GM23338 (cell line): ENCODE data around the gene CHRNA3. TPM values are rescaled to one million over a fixed set of nuclear protein-coding genes. Genes with fewer than 3 reads are reported as not detected.

Experiments used
- ATAC-seq: fragments of 200-7000 bp; cut with Tn5 transposase; 3 replicates; pipeline ENCODE4 v1.9.1; 2020
- DNase-seq: peaks from one replicate; pipeline ENCODE4 v3.0.0-alpha.2; 2015; ENCODE audit warnings: low spot score
- H2AFZ ChIP-seq: fragments of 200-600 bp; sonication (generic); 2 replicates; pipeline ENCODE4 v1.8.0; 2016; ENCODE audit warnings: antibody characterized with exemption, mild to moderate bottlenecking, moderate library complexity
- H3F3A ChIP-seq: fragments of 200-600 bp; sonication (generic); replicated peaks from 2 replicates; pipeline ENCODE4 v1.8.0; 2017; ENCODE audit warnings: antibody characterized with exemption, mixed run types, low read depth
- H3K27ac ChIP-seq: fragments of 200-600 bp; sonication (generic); 2 replicates; pipeline ENCODE4 v1.6.1; 2016; ENCODE audit warnings: low read depth
- H3K27me3 ChIP-seq: fragments of 200-600 bp; sonication (generic); 2 replicates; pipeline ENCODE4 v1.8.0; 2016; ENCODE audit warnings: mild to moderate bottlenecking, mixed run types, moderate library complexity; ENCODE audit not compliant: insufficient read depth
- H3K36me3 ChIP-seq: fragments of 200-600 bp; sonication (generic); 2 replicates; pipeline ENCODE4 v1.8.0; 2016; ENCODE audit warnings: mild to moderate bottlenecking; ENCODE audit not compliant: insufficient read depth
- H3K4me1 ChIP-seq: fragments of 200-600 bp; sonication (generic); 2 replicates; pipeline ENCODE4 v1.8.0; 2016; ENCODE audit warnings: mild to moderate bottlenecking, moderate library complexity; ENCODE audit not compliant: insufficient read depth
- H3K4me2 ChIP-seq: fragments of 200-600 bp; sonication (generic); 2 replicates; pipeline ENCODE4 v1.7.1; 2017; ENCODE audit warnings: mixed run types
- H3K4me3 ChIP-seq: fragments of 200-600 bp; sonication (generic); 2 replicates; pipeline ENCODE4 v1.6.1; 2016; ENCODE audit warnings: mixed run types
- H3K79me2 ChIP-seq: fragments of 200-600 bp; sonication (generic); replicated peaks from 2 replicates; pipeline ENCODE4 v1.8.0; 2017; ENCODE audit warnings: mild to moderate bottlenecking; ENCODE audit not compliant: insufficient read depth
- H3K9me2 ChIP-seq: fragments of 200-600 bp; sonication (generic); 2 replicates; pipeline ENCODE4 v1.8.0; 2017; ENCODE audit not compliant: insufficient read depth
- H4K20me1 ChIP-seq: fragments of 200-600 bp; sonication (generic); replicated peaks from 2 replicates; pipeline ENCODE4 v1.8.0; 2017; ENCODE audit warnings: mild to moderate bottlenecking; ENCODE audit not compliant: insufficient read depth
- H3K27ac Mint-ChIP-seq: 2 replicates; pipeline ENCODE4 v1.8.0; 2020; ENCODE audit warnings: inconsistent platforms, mild to moderate bottlenecking, moderate library complexity, mixed read lengths
- H3K27me3 Mint-ChIP-seq: 3 replicates; pipeline ENCODE4 v1.8.0; 2022; ENCODE audit warnings: low read depth, mild to moderate bottlenecking, moderate library complexity, mixed read lengths, inconsistent platforms; ENCODE audit not compliant: insufficient read depth, poor library complexity
- H3K36me3 Mint-ChIP-seq: 3 replicates; pipeline ENCODE4 v1.8.0; 2021; ENCODE audit warnings: low read depth, mild to moderate bottlenecking, inconsistent platforms, moderate library complexity, mixed read lengths
- H3K4me1 Mint-ChIP-seq: 3 replicates; pipeline ENCODE4 v1.8.0; 2020; ENCODE audit warnings: mild to moderate bottlenecking, inconsistent platforms, mixed read lengths
- H3K4me3 Mint-ChIP-seq: 3 replicates; pipeline ENCODE4 v1.8.0; 2021; ENCODE audit warnings: moderate library complexity, mild to moderate bottlenecking, inconsistent platforms, mixed read lengths
- H3K9me3 Mint-ChIP-seq: 3 replicates; pipeline ENCODE4 v1.8.0; 2020; ENCODE audit warnings: moderate library complexity, mild to moderate bottlenecking, inconsistent platforms, mixed read lengths
- CREB1 ChIP-seq: fragments of 250-450 bp; sonication (Bioruptor Pico); IDR thresholded peaks from 2 replicates; pipeline ENCODE4 v1.5.0; 2020; ENCODE audit warnings: low read depth, mild to moderate bottlenecking, moderate library complexity
- ETS1 ChIP-seq: IDR thresholded peaks from 2 replicates; pipeline ENCODE4 v1.6.1; 2016; ENCODE audit warnings: antibody characterized with exemption
- EZH2 ChIP-seq: fragments of 200-600 bp; sonication (generic); IDR thresholded peaks from one replicate; pipeline ENCODE4 v1.8.0; 2017; ENCODE audit warnings: antibody characterized with exemption, mild to moderate bottlenecking, low read depth; ENCODE audit not compliant: unreplicated experiment
- EZH2phosphoT487 ChIP-seq: fragments of 200-600 bp; sonication (generic); IDR thresholded peaks from one replicate; pipeline ENCODE4 v1.8.1; 2018; ENCODE audit warnings: antibody characterized with exemption; ENCODE audit not compliant: unreplicated experiment
- JUNB ChIP-seq: IDR thresholded peaks from one replicate; pipeline ENCODE4 v1.6.1; 2016; ENCODE audit warnings: antibody characterized with exemption; ENCODE audit not compliant: unreplicated experiment
- NANOG ChIP-seq: IDR thresholded peaks from 2 replicates; pipeline ENCODE4 v1.6.1; 2016; ENCODE audit warnings: antibody characterized with exemption, borderline replicate concordance
- STAT1 ChIP-seq: IDR thresholded peaks from one replicate; pipeline ENCODE4 v1.6.1; 2016; ENCODE audit warnings: antibody characterized with exemption; ENCODE audit not compliant: unreplicated experiment
- ZNF114 ChIP-seq: fragments of 250-450 bp; sonication (Bioruptor Pico); IDR thresholded peaks from 2 replicates; pipeline ENCODE4 v1.5.0; 2020; ENCODE audit warnings: mild to moderate bottlenecking, moderate library complexity
- ZNF331 ChIP-seq: fragments of 250-450 bp; sonication (Bioruptor Pico); IDR thresholded peaks from 2 replicates; pipeline ENCODE4 v1.5.0; 2020; ENCODE audit warnings: low read depth, mild to moderate bottlenecking, moderate library complexity
- ZNF462 ChIP-seq: fragments of 250-450 bp; sonication (Bioruptor Pico); IDR thresholded peaks from 2 replicates; pipeline ENCODE4 v1.5.0; 2020; ENCODE audit warnings: mild to moderate bottlenecking, moderate library complexity
- polyA plus RNA-seq: library from polyadenylated mRNA; unstranded; fragments of >200 nt; fragmentation: Nextera tagmentation; extraction: Ambion mirVana; gene quantifications from 2 replicates; pipeline ENCODE4 v1.2.1, GENCODE V29; 2016
- total RNA-seq: library from RNA; depleted of rRNA; stranded (reverse); fragments of >200 nt; shearing (Covaris generic); gene quantifications from 2 replicates; pipeline ENCODE4 v1.2.3, GENCODE V29; 2014
- TF ChIP-seq, protein P1 (sequence below): IDR thresholded peaks from one replicate; pipeline ENCODE4 v1.6.1; 2018; ENCODE audit warnings: antibody characterized with exemption; ENCODE audit not compliant: unreplicated experiment
- TF ChIP-seq, protein P2 (sequence below), 2 experiments: fragments of 200-600 bp in 1 of 2; sonication (generic) in 1 of 2; conservative IDR thresholded peaks; 2 replicates each; pipeline versions ENCODE4 v1.5.1 to v1.6.1; 2016 to 2017; ENCODE audit warnings: antibody characterized with exemption in 2 of 2, low read depth in 2 of 2, mild to moderate bottlenecking in 2 of 2, moderate library complexity in 1 of 2

The CHRNA3 gene
- total and polyA plus RNA-seq, 2 experiments from 2014 or later, result 2.9 to 3.5 TPM

DNA sequence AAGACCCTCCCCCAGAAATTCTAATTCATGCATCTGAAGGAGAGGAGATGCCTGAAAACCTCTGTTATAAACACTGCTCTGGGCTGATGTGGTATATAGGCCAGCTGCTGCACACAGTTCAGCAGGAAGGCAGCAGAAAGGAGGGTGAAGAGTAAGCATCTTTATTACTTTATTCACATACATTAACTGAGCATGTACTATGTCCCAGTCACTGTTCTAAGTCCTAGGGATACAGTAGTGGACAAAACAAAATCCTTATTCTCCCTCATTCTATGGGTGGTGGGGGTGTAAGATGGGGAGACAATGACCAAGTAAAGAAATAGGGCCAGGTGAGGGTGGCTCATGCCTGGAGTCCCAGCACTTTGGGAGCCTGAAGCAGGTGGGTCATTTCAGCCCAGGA is 38.0 kb upstream of the CHRNA3 start:
- Histone ChIP-seq H3K4me1 (no peaks in the 10 kb centered on the region), H3K36me3 (no peaks in the 10 kb centered on the region), H3K27ac (no peak overlapping the region), H2AFZ (no peak overlapping the region), H3K4me3 (no peak overlapping the region), H3K9me2 (no peaks in the 10 kb centered on the region), H3K79me2 (no peaks in the 10 kb centered on the region), H3F3A (no peaks in the 10 kb centered on the region), H3K27me3 (no peaks in the 10 kb centered on the region), H3K4me2 (no peak overlapping the region), H4K20me1 (no peaks in the 10 kb centered on the region)
- ATAC-seq, result no peak
- no peak for DNase-seq
- Mint-ChIP-seq H3K36me3 (no peaks in the 10 kb centered on the region), H3K4me1 (no peaks in the 10 kb centered on the region), H3K4me3 (no peak overlapping the region), H3K27me3 (peaks cover 10% of the 10 kb centered on the region), H3K27ac (no peak overlapping the region), H3K9me3 (no peaks in the 10 kb centered on the region; the same call in 2 of the 3 replicates)
- TF ChIP-seq ZNF114 (CRISPR knock-in tag), result no peak
- TF ChIP-seq ETS1, result no peak
- TF ChIP-seq EZH2phosphoT487, result no peak
- no peak for TF ChIP-seq ZNF462 (CRISPR knock-in tag)
- TF ChIP-seq, protein P1, sequence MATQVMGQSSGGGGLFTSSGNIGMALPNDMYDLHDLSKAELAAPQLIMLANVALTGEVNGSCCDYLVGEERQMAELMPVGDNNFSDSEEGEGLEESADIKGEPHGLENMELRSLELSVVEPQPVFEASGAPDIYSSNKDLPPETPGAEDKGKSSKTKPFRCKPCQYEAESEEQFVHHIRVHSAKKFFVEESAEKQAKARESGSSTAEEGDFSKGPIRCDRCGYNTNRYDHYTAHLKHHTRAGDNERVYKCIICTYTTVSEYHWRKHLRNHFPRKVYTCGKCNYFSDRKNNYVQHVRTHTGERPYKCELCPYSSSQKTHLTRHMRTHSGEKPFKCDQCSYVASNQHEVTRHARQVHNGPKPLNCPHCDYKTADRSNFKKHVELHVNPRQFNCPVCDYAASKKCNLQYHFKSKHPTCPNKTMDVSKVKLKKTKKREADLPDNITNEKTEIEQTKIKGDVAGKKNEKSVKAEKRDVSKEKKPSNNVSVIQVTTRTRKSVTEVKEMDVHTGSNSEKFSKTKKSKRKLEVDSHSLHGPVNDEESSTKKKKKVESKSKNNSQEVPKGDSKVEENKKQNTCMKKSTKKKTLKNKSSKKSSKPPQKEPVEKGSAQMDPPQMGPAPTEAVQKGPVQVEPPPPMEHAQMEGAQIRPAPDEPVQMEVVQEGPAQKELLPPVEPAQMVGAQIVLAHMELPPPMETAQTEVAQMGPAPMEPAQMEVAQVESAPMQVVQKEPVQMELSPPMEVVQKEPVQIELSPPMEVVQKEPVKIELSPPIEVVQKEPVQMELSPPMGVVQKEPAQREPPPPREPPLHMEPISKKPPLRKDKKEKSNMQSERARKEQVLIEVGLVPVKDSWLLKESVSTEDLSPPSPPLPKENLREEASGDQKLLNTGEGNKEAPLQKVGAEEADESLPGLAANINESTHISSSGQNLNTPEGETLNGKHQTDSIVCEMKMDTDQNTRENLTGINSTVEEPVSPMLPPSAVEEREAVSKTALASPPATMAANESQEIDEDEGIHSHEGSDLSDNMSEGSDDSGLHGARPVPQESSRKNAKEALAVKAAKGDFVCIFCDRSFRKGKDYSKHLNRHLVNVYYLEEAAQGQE, result no peak
- TF ChIP-seq ZNF331 (CRISPR knock-in tag), result no peak
- no peak for TF ChIP-seq STAT1
- TF ChIP-seq, protein P2, sequence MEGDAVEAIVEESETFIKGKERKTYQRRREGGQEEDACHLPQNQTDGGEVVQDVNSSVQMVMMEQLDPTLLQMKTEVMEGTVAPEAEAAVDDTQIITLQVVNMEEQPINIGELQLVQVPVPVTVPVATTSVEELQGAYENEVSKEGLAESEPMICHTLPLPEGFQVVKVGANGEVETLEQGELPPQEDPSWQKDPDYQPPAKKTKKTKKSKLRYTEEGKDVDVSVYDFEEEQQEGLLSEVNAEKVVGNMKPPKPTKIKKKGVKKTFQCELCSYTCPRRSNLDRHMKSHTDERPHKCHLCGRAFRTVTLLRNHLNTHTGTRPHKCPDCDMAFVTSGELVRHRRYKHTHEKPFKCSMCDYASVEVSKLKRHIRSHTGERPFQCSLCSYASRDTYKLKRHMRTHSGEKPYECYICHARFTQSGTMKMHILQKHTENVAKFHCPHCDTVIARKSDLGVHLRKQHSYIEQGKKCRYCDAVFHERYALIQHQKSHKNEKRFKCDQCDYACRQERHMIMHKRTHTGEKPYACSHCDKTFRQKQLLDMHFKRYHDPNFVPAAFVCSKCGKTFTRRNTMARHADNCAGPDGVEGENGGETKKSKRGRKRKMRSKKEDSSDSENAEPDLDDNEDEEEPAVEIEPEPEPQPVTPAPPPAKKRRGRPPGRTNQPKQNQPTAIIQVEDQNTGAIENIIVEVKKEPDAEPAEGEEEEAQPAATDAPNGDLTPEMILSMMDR (conservative IDR thresholded peaks at IDR 0.05; ENCODE audit: low read depth in 2 of 2), result no peak
- no peak for TF ChIP-seq CREB1 (CRISPR knock-in tag)
- TF ChIP-seq JUNB, result no peak
- no peak for TF ChIP-seq NANOG
- TF ChIP-seq EZH2, result no peak
